KOPT-K1 (cell line): ENCODE data around the gene GSC2.

Source experiments
- H3K27ac ChIP-seq: fragments of 200-600 bp; sonication (generic); 2 replicates; pipeline ENCODE4 v1.5.1; 2016; ENCODE audit warnings: antibody characterized with exemption, mild to moderate bottlenecking, low read depth, low read length; ENCODE audit not compliant: poor library complexity, severe bottlenecking
- H3K36me3 ChIP-seq: fragments of 200-600 bp; sonication (generic); 2 replicates; pipeline ENCODE4 v1.5.1; 2017; ENCODE audit warnings: antibody characterized with exemption, mild to moderate bottlenecking, low read length, moderate library complexity; ENCODE audit not compliant: insufficient read depth
- H3K9me3 ChIP-seq: fragments of 200-600 bp; sonication (generic); 2 replicates; pipeline ENCODE4 v1.5.1; 2017; ENCODE audit warnings: antibody characterized with exemption, low read length, mild to moderate bottlenecking; ENCODE audit not compliant: insufficient read depth, poor library complexity, severe bottlenecking

GSC2 gene

GRCh38 chr22:19134874-19135273, 15.2 kb downstream of the GSC2 start:
- Histone ChIP-seq H3K27ac (no peak overlapping the region), H3K36me3 (peaks cover 87% of the 10 kb centered on the region), H3K9me3 (no peaks in the 10 kb centered on the region)

- Histone ChIP-seq H3K27ac (no peak overlapping the region), H3K9me3 (no peaks in the 10 kb centered on the region), H3K36me3 (peaks cover 82% of the 10 kb centered on the region)
Measured at GRCh38 chr22:19134176-19134831, 15.8 kb downstream of the GSC2 start.

GRCh38 chr22:19133561-19133960, 16.5 kb downstream of the GSC2 start:
- Histone ChIP-seq H3K27ac (no peak overlapping the region), H3K9me3 (no peaks in the 10 kb centered on the region), H3K36me3 (peaks cover 74% of the 10 kb centered on the region)

GRCh38 chr22:19132693-19133400, 17.2 kb downstream of the GSC2 start:
- Histone ChIP-seq H3K9me3 (no peaks in the 10 kb centered on the region), H3K36me3 (peaks cover 67% of the 10 kb centered on the region), H3K27ac (no peak overlapping the region)

GRCh38 chr22:19132153-19132552, 17.9 kb downstream of the GSC2 start:
- H3K36me3 ChIP-seq, result peaks cover 60% of the 10 kb centered on the region
- no peak overlapping the region for H3K27ac ChIP-seq
- no peaks in the 10 kb centered on the region for H3K9me3 ChIP-seq

- peaks cover 55% of the 10 kb centered on the region for H3K36me3 ChIP-seq
- no peaks in the 10 kb centered on the region for H3K9me3 ChIP-seq
- H3K27ac ChIP-seq, result no peak overlapping the region
Measured at GRCh38 chr22:19131685-19132015, 18.4 kb downstream of the GSC2 start.

GRCh38 chr22:19130959-19131684, 19.0 kb downstream of the GSC2 start, which contains the start of gene TSSK2:
TSS of gene TSSK2 (plus strand) at chr22:19131308. CDS start at chr22:19131400, 92 bp downstream.
- Histone ChIP-seq H3K9me3 (no peaks in the 10 kb centered on the region), H3K36me3 (peaks cover 50% of the 10 kb centered on the region), H3K27ac (no peak within 1 kb of the TSS)

- Histone ChIP-seq H3K9me3 (no peaks in the 10 kb centered on the region), H3K27ac (no peak overlapping the region), H3K36me3 (peaks cover 40% of the 10 kb centered on the region)
Measured at GRCh38 chr22:19129871-19130270, 20.2 kb downstream of the GSC2 start.

GRCh38 chr22:19128946-19129727, 21.0 kb downstream of the GSC2 start:
- Histone ChIP-seq H3K36me3 (peaks cover 32% of the 10 kb centered on the region), H3K27ac (no peak overlapping the region), H3K9me3 (no peaks in the 10 kb centered on the region)

GRCh38 chr22:19128009-19128401, 22.1 kb downstream of the GSC2 start:
- Histone ChIP-seq H3K27ac (no peak overlapping the region), H3K36me3 (peaks cover 21% of the 10 kb centered on the region)

GRCh38 chr22:19127329-19128008, 22.6 kb downstream of the GSC2 start:
- Histone ChIP-seq H3K9me3 (no peaks in the 10 kb centered on the region), H3K27ac (no peak overlapping the region), H3K36me3 (peaks cover 16% of the 10 kb centered on the region)

More at GRCh38 chr22:19128009-19128401, 22.1 kb downstream of the GSC2 start:
- H3K9me3 ChIP-seq, result no peaks in the 10 kb centered on the region

- peaks cover 8% of the 10 kb centered on the region for H3K36me3 ChIP-seq
- no peak overlapping the region for H3K27ac ChIP-seq
- no peaks in the 10 kb centered on the region for H3K9me3 ChIP-seq
Measured at GRCh38 chr22:19126309-19127273, 23.5 kb downstream of the GSC2 start.

GRCh38 chr22:19125474-19126308, 24.4 kb downstream of the GSC2 start:
- Histone ChIP-seq H3K36me3 (no peaks in the 10 kb centered on the region), H3K9me3 (no peaks in the 10 kb centered on the region), H3K27ac (no peak overlapping the region)
